Superior temporal gyrus (tissue), 1 donor: ENCODE measurements around the gene CEP104.
A peak's percentile ranks its signal among the peaks of the same experiment; 100 is the strongest.

Experiments
- DNase-seq: peaks from one replicate; pipeline ENCODE4 v3.0.0-alpha.2; 2016; ENCODE audit errors: extremely low spot score

Gene CEP104

DNA sequence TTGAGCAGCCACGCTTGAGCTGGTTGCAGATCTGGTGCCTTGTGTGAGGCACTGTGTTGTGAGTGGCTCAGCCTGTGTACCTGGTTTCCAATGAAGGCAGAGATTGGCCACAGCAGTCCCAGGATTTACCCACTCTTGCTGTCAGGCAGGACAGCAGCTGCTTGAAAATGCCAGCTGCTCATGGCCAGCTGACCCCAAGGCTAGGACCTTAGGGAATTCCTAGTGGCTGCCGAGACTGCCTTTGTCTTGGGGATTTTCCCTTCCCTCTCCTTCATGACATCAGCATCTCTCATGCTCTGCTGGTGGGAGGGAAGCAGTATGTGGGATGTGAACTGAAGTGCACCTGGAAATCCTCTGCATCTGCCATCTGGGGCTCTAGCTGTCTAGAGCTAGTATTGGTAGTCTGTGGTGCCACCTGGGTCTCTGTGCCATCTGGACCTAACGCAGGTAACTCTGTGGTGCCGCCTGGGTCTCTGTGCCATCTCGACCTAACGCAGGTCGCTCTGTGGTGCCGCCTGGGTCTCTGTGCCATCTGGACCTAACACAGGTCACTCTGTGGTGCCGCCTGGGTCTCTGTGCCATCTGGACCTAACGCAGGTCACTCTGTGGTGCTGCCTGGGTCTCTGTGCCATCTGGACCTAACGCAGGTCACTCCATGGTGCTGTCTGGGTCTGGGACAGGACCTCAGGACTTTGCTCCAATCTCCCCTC is 56.9 kb downstream of the CEP104 start:
- peak; percentile 16 for DNase-seq

DNA sequence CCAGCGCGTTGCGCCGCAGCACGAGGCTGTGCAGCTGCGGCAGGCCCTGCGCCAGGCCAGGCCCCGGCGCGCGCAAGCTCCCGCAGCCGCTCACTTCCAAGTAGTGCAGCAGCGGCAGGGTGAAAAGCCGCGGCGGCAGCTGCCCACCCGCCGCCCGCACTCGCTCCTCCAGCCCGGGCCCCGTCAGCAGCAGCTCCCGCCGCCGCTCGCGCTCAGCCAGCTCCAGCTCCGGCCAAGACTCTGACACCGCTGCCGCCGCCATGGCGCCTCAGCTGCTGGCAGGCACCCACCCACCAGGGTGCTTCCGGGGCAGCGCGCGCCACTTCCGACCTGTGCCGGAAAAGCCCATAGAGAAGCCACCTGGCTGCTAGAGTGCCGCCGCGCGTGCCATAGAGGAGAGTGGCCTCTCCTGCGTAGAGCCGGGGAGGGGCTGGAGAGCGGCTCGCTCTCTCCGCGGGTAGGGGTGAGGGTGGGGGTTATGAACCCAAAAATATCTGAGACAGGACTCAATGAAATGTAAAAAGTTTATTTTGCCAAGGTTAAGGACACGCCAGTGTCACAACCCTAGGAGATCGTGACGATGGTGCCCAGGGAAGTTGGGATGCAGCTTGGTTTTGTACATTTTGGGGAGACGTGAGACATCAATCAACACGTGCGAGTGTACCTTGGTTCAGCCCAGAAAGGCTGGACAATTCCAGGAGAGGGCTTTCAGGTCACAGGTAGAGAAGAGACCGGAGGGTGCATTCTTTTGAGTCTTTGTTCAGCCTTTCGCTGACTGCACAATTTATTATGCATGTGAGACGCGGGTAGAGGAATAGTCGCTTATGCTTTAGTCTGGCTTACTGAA is 60.6 kb downstream of the CEP104 start, which contains the start of gene LRRC47:
Gene LRRC47 (minus strand): TSS at position 284 of the 847 bp plus-strand sequence. CDS start 22 bp downstream, at position 262.
- peak; percentile 97 for DNase-seq

DNA sequence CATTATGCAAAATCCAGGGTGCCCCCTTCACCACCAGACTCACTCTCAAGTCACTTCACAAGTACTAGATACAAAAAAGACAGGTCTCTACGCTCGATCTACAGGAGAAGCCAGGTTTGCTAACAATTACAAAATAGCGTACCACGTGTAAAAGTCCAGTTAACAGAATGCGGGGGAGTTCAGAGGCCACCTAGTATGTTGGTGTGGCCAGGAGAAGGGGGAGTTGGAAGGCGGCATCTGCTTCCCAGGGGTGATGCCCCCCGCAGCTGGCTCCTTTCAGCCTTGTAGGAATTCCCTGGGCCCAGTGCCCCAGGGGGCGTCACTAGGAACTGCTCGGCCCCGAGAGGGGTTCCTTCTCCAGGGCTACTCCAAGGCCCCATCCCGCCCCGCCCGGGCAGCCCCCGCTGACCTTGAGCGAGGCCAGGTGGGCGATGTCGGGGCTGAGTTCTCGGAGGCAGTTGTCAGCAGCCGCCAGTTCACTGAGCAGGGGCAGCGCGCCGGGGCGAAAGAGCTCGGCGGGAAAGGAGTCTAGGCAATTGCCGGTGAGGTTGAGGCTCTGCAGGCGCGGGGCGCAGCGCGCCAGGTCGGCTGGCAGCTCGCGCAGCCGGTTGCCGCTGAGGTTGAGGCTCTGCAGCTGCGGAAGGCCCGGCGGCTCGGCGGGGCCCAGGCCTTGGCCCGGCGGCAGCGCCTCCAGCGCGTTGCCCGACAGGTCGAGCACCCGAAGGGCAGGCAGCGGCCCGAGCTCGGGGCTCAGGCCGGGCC is 61.4 kb downstream of the CEP104 start:
- DNase-seq = no peak

DNA sequence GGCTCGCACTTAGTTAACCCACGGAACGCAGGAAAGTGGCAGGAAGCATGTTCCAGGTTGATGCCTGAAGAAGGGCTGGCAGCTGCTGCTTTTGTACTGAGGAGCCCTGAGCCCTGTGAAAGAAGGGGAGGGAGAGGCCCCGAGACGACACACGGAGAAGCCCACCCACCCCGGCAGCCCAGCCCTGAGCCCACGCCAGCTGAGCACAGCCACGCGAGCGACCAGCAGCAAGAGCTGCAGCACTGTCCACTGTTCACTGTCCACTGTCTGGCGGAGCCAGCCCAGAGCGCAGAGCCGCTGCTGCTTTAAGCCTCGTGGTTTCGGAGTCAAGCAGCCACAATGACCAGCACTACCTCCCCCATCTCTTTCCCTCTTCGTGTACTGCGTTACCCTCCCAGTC is 66.1 kb downstream of the CEP104 start:
- DNase-seq = no peak

- no peak for DNase-seq
Observed at GRCh38 chr1:3790500-3790923, 66.5 kb downstream of the CEP104 start.

DNA sequence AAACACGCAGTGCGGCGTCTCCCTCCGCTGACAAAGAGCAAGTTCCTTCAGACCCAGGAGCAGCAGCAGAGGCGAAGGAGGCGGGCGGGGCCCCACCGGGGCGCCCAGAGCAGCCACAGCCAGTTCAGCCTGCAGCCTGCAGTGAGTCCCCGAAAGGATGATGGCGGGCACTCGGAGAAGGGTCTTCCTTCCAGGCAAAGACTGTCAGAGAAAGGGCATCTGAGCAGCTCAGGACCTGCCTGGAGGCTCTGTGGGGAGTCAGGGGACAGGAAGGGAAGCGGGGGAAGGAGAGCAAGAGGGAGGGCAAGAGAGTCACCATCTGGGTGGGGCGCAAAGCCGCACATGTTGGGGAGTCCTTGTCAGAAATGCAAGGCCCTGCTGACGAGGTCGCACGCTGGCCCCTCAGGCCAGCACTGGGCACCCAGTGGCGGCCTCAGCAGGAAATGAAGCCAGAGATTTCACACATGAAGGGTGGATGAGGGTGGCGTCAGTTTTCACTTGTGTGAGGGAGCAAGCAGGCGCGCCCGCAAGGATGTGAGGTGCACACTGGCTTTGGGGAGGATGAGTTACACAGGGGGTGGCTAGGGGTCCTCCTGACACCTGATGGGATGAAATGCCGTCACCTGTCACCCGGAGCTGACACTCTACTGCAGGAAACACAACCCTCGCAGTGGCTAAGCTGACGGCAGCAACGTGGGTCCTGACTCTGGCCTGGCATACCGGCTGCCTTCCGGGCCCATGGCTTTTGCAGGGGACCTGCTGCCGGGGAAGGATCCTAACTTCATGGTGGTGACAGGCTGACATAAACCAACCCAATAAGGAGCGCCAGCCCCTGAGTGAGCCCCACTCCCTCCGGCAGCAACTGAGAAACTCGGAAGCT is 67.3 kb downstream of the CEP104 start:
- no peak for DNase-seq

DNA sequence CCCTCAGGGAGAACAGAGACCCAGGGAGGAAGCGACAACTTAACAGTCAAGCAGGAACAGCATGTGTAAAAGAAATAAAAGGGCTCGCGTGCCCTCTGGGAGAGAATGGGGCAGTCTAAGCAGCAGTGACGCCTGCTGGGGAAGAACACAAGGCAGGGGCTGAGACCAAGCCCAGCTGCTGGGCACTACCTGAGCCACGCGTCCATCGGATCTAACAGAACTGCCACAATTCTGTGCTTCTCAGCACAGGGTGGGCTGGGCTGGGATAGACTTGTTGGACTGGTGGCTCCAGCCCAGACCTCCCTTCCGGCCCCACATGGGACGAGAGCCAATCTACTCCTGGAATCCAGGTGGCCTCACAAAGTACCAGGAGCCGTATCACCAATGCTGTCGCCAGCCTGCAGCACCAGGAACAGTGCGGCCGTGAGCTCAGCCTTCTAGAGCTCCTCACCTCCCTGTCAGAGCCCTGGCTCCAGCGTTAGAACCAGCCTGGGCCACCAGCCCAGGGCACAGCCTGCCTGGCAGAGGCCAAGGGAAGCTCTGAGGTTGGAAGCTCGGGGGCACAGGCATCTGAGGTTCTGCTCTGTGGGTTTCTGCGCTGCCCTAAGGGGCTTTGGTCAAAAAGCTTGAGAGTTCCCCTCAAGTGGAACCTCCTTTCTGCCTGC is 68.1 kb downstream of the CEP104 start:
- DNase-seq = no peak

DNA sequence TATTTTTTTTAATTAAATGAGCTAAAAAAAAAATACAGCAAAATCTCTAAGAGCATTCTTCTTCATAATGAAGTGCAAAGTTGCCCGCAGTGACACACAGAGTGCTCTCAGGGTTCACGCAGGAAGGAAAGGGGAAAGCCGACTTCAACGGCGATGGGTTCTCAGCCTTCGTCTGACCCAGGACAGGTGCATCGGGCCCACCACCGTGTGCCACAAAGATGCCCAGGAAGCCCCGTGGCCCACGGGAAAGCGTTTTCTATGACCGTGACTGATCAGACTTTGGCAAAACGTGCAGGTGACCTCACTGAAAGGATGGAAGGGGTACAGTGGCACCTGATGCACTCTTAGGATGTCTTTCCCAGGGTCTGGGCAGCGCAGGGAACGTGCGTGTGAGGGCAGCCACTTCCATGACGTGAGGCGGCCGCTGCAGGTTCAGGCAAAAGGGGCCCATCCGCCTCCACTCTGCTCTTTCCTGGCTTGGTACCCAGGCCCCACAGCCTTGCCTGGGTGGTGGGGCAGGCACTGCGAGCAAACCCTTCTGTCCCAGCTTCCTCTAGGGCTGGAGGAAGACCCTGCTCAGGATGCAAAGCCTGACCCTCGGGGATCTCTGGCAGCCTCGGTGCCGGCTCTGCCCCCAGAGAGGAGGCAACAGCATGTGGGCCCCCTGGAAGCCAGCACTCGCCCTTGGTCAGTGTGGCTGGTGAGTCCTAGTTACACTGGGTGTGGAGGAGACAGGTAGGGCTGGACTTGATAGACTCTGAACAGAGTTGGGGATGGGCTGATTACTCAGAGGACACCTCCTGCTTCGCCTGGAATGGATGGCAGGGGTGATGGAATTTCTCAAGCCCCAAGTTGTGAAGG is 69.0 kb downstream of the CEP104 start:
- DNase-seq = no peak

DNA sequence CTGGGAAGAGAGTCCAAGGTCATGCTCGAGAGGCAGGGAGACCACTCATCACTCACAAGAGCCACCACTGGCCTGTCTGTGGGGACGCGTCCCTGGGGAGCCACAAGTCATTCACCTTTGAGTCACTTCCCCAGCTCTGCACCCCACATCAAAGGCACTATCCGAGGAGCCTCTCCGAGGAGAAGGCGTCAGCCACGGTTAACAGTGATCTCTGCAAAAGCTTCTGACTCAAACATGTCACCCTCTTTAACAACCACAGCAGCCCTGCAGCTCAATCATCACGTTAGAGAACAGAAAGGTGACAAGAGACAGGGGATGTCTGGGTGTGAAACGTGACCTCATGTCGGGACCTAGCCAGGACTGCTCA is 69.7 kb downstream of the CEP104 start:
- DNase-seq = no peak

DNA sequence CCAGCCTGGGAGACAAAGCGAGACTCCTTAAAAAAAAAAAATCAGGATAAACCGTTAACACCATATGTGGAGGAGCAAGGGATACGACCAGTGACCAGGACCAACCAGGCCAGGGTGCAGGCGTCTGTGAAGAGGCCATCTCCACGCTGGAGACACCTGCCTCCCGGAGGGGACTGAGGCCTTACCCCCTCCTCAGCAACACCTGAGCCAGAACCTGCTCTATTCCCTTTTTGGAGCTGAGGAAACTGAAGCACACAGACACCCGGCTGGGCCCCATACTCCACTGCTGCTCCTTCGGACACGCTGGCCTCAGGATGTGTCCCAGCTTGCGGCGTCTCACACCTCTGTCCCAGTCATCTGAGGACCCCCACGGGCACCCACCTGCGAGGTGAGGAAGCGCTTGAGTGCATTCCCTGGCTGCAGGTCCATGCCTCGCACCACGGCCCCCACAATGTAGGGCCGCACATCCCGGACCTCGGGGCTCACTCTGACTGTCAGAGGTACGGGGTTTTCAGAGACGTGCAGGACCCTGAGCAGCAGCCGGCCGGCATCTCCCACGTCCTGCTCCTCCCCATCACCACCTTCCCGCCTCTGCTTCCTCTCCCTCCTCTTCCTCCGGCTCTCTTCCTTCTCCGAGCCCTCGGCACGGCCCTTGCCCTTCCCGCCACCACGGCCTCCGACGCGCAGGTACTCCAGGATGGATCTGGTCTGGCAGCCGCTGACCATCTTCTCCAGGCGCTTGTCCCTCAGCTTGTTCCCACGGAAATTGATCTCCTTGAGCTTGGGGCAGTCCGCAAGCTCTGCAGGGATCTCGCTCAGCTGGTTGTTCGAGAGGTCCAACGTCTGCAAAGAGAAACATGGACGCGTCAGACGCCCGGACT is 70.3 kb downstream of the CEP104 start:
- DNase-seq = no peak

- DNase-seq = no peak
Observed at GRCh38 chr1:3785456-3786157, 71.4 kb downstream of the CEP104 start.

DNA sequence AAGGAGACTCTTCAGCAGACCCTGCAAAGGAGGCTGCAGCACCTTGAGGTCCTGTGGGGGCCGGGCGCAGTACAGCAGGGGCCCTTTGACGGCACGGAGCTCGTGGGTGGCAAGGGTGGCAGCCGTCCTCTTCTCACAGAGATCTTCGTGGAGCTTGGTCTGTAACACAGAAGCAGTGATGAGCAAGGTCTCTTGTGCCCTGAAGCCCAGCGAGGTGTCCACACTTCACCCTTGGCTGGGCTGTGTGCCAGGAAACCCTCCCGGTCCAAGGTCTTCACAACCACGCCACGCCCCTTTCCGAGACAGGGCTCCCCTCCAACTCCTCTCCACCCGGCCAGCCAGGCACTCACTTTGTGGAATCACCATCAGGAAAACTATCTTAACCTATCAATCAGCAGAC is 72.0 kb downstream of the CEP104 start:
- no peak for DNase-seq

- DNase-seq = no peak
Observed at GRCh38 chr1:3783651-3784474, 73.1 kb downstream of the CEP104 start.

DNA sequence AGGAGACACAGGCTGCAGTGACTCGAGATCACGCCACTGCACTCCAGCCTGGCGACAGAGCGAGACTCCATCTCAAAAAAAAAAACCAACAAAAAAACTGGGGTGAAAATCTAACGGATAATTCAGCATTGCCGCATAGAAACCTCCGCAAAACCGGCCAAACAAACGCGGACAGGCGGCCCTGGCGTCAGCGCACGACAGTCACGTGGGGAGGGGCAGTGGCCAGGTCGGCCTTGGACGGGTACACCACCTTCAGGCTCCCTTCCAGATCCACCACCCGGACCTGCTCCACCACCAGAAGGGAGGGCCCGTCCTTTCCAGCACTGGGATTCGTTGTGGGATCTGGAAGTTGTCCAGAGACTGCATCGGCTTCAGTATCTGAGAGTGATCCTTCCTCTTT is 76.1 kb downstream of the CEP104 start:
- DNase-seq = no peak

GRCh38 chr1:3779912-3780416 is 77.0 kb downstream of the CEP104 start:
- DNase-seq = no peak

GRCh38 chr1:3779265-3779911 is 77.6 kb downstream of the CEP104 start:
- no peak for DNase-seq
